ENCODE measurements around the gene SLC26A1.

The SLC26A1 gene

GRCh38 chr4:997375-998071, 4.3 kb upstream of the SLC26A1 start:
- no peak for DNase-seq

GRCh38 chr4:996997-997374, 3.8 kb upstream of the SLC26A1 start:
- DNase-seq, result no peak

- no peak for DNase-seq
Observed at GRCh38 chr4:996030-996996, 3.1 kb upstream of the SLC26A1 start.

GRCh38 chr4:995311-996026, 2.3 kb upstream of the SLC26A1 start:
- DNase-seq, result no peak

- DNase-seq, result no peak
Observed at GRCh38 chr4:992297-993110, 700 bp downstream of the SLC26A1 start.

GRCh38 chr4:991451-992296, 1.5 kb downstream of the SLC26A1 start:
- no peak for DNase-seq

GRCh38 chr4:990746-991367, 2.3 kb downstream of the SLC26A1 start:
- DNase-seq, result no peak

- no peak for DNase-seq
Observed at GRCh38 chr4:989722-990471, 3.3 kb downstream of the SLC26A1 start.

GRCh38 chr4:988726-989721, 4.2 kb downstream of the SLC26A1 start:
- DNase-seq, result no peak

GRCh38 chr4:987624-988513, 5.3 kb downstream of the SLC26A1 start:
- no peak for DNase-seq

- peak; percentile 82 for DNase-seq
Observed at GRCh38 chr4:986879-987623, 6.2 kb downstream of the SLC26A1 start, which contains the start of gene IDUA. TSS of gene IDUA (plus strand) at chr4:987044. CDS start at chr4:987085, 41 bp downstream.

- no peak for DNase-seq
Observed at GRCh38 chr4:986428-986878, 6.8 kb downstream of the SLC26A1 start.

GRCh38 chr4:985123-985830, 7.9 kb downstream of the SLC26A1 start:
- peak; percentile 72 for DNase-seq

- no peak for DNase-seq
Observed at GRCh38 chr4:984336-985054, 8.7 kb downstream of the SLC26A1 start.

- DNase-seq, result no peak
Observed at GRCh38 chr4:982814-983213, 10.4 kb downstream of the SLC26A1 start.

GRCh38 chr4:982291-982690, 10.9 kb downstream of the SLC26A1 start:
- no peak for DNase-seq

Measured in activated CD4-positive, alpha-beta T cell treated with anti-CD3 and anti-CD28 coated beads, Interleukin-2, amount 50 U/mL, for 1 hour (primary cell).